HFFc6 (cell line): Measurements from ENCODE around the gene DENND5A. TPM values are rescaled to one million over a fixed set of nuclear protein-coding genes. Genes with fewer than 3 reads are reported as not detected.

ENCODE experiments used
- DNase-seq: peaks from one replicate; pipeline ENCODE4 v3.0.0-alpha.2; 2018
- H3K27ac Mint-ChIP-seq: 2 replicates; pipeline ENCODE4 v1.8.0; 2020; ENCODE audit warnings: mild to moderate bottlenecking, mixed read lengths
- H3K27me3 Mint-ChIP-seq: 2 replicates; pipeline ENCODE4 v1.8.0; 2021; ENCODE audit warnings: mild to moderate bottlenecking, moderate library complexity, mixed read lengths; ENCODE audit not compliant: insufficient read depth
- H3K36me3 Mint-ChIP-seq: 2 replicates; pipeline ENCODE4 v1.8.0; 2021; ENCODE audit warnings: low read depth, mixed read lengths
- H3K4me1 Mint-ChIP-seq: 2 replicates; pipeline ENCODE4 v1.8.0; 2020; ENCODE audit warnings: low read depth, mixed read lengths
- H3K4me3 Mint-ChIP-seq: 2 replicates; pipeline ENCODE4 v1.8.0; 2020; ENCODE audit warnings: mild to moderate bottlenecking, moderate library complexity, mixed read lengths
- H3K9me3 Mint-ChIP-seq: 2 replicates; pipeline ENCODE4 v1.8.0; 2020; ENCODE audit warnings: mild to moderate bottlenecking, mixed read lengths
- CTCF ChIP-seq: fragments of 200-600 bp; sonication (generic); IDR thresholded peaks from 2 replicates; pipeline ENCODE4 v1.5.0; 2021; ENCODE audit warnings: antibody characterized with exemption, mild to moderate bottlenecking
- microRNA-seq: library from miRNA; unstranded; fragments of <30 nt; microRNA quantifications from one replicate; pipeline ENCODE4, GENCODE V29; 2019
- total RNA-seq, 6 experiments: library from RNA; stranded (reverse); fragmentation: NEBNext Ultra II Directional; extraction: Animal tissue kit (Norgen Biotek cat#: 25700); gene quantifications; 2 replicates in 1 of 6; 3 replicates in 5 of 6; pipeline ENCODE4 v1.2.3, GENCODE V29; 2021

DENND5A gene
- total RNA-seq, 6 experiments from 2014 or later, result 82.0 to 106 (median 92.8) TPM

DNA sequence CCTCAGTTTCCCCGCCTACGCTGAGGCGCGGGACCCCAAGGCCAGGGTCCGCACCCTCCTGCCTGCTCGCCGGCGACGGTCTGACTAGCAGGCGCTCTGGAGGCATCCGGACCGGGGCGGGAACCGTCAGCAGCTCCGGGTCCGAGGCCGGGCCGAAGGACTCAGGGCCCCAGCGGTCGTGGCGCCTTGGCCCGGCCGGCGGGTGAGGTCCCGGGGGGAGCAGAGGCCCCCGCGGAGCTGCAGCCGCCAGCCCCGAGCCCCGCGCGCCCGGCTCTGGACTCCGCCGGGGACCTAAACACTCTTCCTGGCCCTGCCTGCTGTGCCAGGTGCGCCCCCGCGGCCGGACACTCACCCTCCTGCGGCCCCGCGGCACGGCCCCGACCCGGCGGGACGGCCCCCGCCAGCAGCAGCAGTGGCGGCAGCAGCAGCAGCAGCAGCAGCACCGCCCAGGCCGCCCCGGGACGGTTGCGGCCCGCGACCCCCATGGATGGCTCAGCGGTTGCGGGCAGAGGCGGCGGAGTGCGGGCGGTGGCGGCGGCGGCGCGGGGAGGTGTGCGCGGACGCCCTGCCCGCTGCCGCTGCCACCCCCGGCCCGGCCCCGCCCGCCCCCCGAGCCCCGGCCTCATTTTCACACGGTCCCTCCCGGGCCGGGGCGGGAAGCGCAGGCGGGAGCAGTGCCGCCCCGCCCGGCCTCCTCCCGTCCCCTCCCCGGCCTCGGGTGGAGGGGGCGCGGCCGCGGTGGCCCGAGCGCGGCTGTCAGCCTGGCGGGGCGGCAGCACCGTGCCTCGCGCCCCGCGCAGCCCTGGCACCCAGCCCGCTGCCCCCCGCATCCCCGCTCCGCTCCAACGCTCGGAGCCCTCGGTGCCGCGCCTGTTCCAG is 173.9 kb downstream of the DENND5A start, which contains the start of gene SCUBE2:
Gene SCUBE2, minus strand, starts transcription at position 556 of the 879 bp plus-strand sequence. Its CDS starts 71 bp downstream, at position 485.
- TF ChIP-seq CTCF, result no peak
- DNase-seq, result no peak

DNA sequence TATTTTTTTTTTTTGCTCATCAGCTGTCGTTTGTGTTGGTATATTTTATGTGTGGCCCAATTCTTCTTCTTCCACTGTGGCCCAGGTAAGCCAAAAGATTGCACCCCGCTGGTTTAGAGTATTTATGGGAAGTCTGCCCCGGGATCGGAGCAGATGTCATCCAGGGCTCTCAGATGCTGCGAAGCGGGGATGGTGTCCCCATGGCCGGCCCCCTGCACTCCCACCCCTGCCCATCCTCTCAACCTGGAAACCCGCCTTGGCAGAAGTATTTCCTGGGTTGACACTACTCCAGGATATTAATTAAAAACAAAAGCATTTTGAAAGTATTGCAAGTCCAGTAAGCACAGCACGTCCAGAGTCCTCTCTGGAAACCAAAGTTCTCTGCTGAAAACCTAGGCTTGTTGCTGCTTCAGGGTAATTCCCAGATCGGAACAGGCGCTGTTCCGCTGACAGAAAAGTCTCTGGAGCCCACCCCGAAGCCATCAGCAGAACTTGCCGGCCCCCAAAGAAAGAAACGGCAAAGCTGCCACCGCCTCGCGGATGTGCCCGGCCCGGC is 174.6 kb downstream of the DENND5A start:
- TF ChIP-seq CTCF, result no peak
- H3K4me3 Mint-ChIP-seq, result peak overlapping the region; percentile 77
- no peak for DNase-seq
- H3K27me3 Mint-ChIP-seq, result peaks cover 17% of the 10 kb centered on the region
- no peaks in the 10 kb centered on the region for H3K36me3 Mint-ChIP-seq
- no peaks in the 10 kb centered on the region for H3K9me3 Mint-ChIP-seq
- no peaks in the 10 kb centered on the region for H3K4me1 Mint-ChIP-seq
- H3K27ac Mint-ChIP-seq, result no peak overlapping the region

More for the DNA sequence above, 173.9 kb downstream of the DENND5A start, which contains the start of gene SCUBE2:
- H3K27ac Mint-ChIP-seq, result no peak within 1 kb of the TSS
- peaks cover 17% of the 10 kb centered on the region for H3K27me3 Mint-ChIP-seq
- H3K9me3 Mint-ChIP-seq, result no peaks in the 10 kb centered on the region
- H3K4me1 Mint-ChIP-seq, result no peaks in the 10 kb centered on the region
- no peaks in the 10 kb centered on the region for H3K36me3 Mint-ChIP-seq
- peak within 1 kb of the TSS; percentile 77 for H3K4me3 Mint-ChIP-seq

GRCh38 chr11:9089636-9090035 is 175.5 kb downstream of the DENND5A start:
- Mint-ChIP-seq H3K9me3 (no peaks in the 10 kb centered on the region), H3K36me3 (no peaks in the 10 kb centered on the region), H3K4me3 (no peak overlapping the region), H3K4me1 (no peaks in the 10 kb centered on the region), H3K27ac (no peak overlapping the region), H3K27me3 (peaks cover 17% of the 10 kb centered on the region)
- TF ChIP-seq CTCF, result no peak
- DNase-seq, result no peak

DNA sequence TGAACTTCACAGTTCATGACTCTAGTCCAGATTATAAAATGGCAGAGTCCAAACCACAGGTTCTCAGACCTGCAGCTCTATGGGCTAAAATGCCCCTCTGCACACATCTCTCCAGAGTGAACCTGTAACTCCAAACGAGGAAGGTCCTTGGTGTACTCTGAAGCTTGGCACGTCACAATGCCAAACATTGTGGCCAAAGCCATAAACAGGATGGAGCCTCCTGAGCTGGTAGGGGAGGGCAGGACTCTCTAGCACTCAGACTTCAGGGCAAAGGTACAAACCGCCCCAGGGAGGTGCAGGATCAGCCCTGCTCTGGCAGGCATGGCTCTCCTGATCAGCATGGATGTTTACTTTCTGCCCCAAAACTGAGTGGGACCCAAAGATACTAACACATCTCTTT is 176.1 kb downstream of the DENND5A start:
- Mint-ChIP-seq H3K9me3 (no peaks in the 10 kb centered on the region), H3K4me3 (no peak overlapping the region), H3K36me3 (no peaks in the 10 kb centered on the region), H3K4me1 (no peaks in the 10 kb centered on the region), H3K27me3 (peaks cover 17% of the 10 kb centered on the region), H3K27ac (no peak overlapping the region)
- no peak for TF ChIP-seq CTCF
- no peak for DNase-seq

Small RNA genes within 50 kb of the gene (microRNA-seq; reads per million reads assigned to microRNA genes)
- not detected for gene MIR5691

Other genes starting within 250 kb of the DENND5A start
- 1 to 10 TPM in 1 of 6 experiments, under 1 TPM in 5; 0.31 to 1.1 (median 0.80) TPM for gene SCUBE2, start 173.8 kb downstream of the DENND5A start, total RNA-seq
- 10 to 100 TPM; 30.5 to 35.3 (median 32.6) TPM for gene TMEM41B, start 49.2 kb upstream of the DENND5A start, total RNA-seq
- gene IPO7, start 119.3 kb upstream of the DENND5A start, total RNA-seq, result 100 to 1,000 TPM; 134 to 172 (median 154) TPM
- 10 to 100 TPM; 17.5 to 23.0 (median 20.7) TPM for gene ZNF143, start 195.7 kb upstream of the DENND5A start, total RNA-seq